Measurements from ENCODE around the gene XRN1. TPM values are rescaled to one million over a fixed set of nuclear protein-coding genes. Genes with fewer than 3 reads are reported as not detected.
"Not testable (repeated sequence)": the region's sequence is repeated elsewhere in the genome, so short reads cannot be mapped to it uniquely, and the experiment has no call there.

Gene XRN1
- total and polyA plus RNA-seq, 3 donors from 2014 or later, result 18.2 to 47.2 (median 39.8) TPM

DNA sequence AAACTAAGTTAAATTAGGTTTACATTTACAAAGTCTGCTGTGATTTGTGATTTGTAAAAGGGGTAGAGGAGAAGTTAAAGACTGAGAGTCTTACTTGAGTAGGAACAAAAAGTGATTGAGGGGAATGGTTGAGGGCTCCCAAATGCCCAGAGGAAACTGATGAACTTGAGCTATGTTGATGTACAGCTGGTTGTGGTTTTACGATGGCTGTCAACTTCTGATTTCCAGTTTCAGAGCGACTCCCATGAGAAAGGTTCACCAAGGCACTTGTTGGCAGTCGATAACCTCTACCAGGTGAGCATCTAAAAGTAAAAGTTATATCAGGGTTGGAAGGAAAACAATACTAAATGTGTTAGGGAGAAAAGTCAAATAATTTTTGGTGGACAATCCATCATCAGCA is 91.0 kb downstream of the XRN1 start:
- H3K27ac ChIP-seq, result no peak overlapping the region
- H3K9me3 ChIP-seq, result no peaks in the 10 kb centered on the region
- H3K4me3 ChIP-seq, result no peak overlapping the region
- H3K4me1 ChIP-seq, result no peaks in the 10 kb centered on the region
- H3K36me3 ChIP-seq (ENCODE audit: low read depth, missing control alignments), result no peaks in the 10 kb centered on the region
- no peaks in the 10 kb centered on the region for H3K27me3 ChIP-seq
- DNase-seq, result no peak
- 90 to 96% methylated on average over 3 of the region's 3 CpGs for WGBS, 2 donors
- intact Hi-C loops (cut with DNase I; ENCODE audit: low total_unique reads), result no loop called here
- TF ChIP-seq, protein P1, sequence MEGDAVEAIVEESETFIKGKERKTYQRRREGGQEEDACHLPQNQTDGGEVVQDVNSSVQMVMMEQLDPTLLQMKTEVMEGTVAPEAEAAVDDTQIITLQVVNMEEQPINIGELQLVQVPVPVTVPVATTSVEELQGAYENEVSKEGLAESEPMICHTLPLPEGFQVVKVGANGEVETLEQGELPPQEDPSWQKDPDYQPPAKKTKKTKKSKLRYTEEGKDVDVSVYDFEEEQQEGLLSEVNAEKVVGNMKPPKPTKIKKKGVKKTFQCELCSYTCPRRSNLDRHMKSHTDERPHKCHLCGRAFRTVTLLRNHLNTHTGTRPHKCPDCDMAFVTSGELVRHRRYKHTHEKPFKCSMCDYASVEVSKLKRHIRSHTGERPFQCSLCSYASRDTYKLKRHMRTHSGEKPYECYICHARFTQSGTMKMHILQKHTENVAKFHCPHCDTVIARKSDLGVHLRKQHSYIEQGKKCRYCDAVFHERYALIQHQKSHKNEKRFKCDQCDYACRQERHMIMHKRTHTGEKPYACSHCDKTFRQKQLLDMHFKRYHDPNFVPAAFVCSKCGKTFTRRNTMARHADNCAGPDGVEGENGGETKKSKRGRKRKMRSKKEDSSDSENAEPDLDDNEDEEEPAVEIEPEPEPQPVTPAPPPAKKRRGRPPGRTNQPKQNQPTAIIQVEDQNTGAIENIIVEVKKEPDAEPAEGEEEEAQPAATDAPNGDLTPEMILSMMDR (IDR thresholded peaks at IDR 0.05), result no peak
- no peak for TF ChIP-seq POLR2A (IDR thresholded peaks at IDR 0.05)

DNA sequence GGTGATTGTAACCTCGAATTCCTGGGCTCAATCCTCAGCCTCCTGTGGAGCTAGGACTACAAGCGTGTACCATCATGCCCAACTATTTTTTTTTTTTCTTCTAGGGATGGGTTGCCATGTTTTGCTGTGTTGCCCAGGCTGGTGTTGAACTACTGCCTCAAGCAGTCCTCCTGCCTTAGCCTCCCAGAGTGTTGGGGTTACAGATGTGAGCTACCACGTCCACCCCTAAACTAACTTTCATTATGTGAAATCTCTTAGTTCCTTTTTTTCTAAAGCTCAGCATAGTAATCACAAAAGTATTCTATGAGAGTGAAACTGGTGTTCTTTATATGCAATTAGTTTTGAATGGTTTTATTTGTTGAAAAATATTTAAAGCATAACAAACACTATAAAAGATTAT is 92.1 kb downstream of the XRN1 start:
- H3K4me1 ChIP-seq, result no peaks in the 10 kb centered on the region
- no peaks in the 10 kb centered on the region for H3K36me3 ChIP-seq (ENCODE audit: low read depth, missing control alignments)
- 97% methylated on average over 3 of the region's 3 CpGs for WGBS, 2 donors
- no peak overlapping the region for H3K4me3 ChIP-seq
- intact Hi-C loops (cut with DNase I; ENCODE audit: low total_unique reads), result no loop called here
- TF ChIP-seq, protein P1 (IDR thresholded peaks at IDR 0.05), result no peak
- no peak for TF ChIP-seq POLR2A (IDR thresholded peaks at IDR 0.05)
- no peaks in the 10 kb centered on the region for H3K27me3 ChIP-seq
- H3K9me3 ChIP-seq, result no peaks in the 10 kb centered on the region
- DNase-seq, result no peak
- H3K27ac ChIP-seq, result no peak overlapping the region

DNA sequence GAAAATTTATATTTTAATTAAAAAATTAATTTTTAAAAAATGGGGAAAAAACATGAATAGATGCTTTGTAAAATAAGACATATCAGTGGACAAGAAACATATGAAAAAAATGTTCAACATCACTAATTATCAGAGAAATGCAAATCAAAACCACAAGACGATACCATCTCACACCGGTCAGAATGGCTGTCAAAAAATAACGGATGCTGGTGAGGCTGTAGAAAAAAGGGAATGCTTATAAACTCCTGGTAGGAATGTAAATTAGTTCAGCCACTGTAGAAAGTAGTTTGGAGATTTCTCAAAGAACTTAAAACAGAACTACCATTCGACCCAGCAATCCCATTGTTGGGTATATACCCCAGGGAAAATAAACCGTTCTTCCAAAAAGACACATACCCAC is 93.8 kb downstream of the XRN1 start:
- Histone ChIP-seq H3K36me3 (ENCODE audit: low read depth, missing control alignments) (no peaks in the 10 kb centered on the region), H3K27ac (no peak overlapping the region), H3K9me3 (no peaks in the 10 kb centered on the region), H3K4me3 (no peak overlapping the region), H3K27me3 (no peaks in the 10 kb centered on the region), H3K4me1 (no peaks in the 10 kb centered on the region)
- 94 to 97% methylated on average over 5 of the region's 5 CpGs for WGBS, 2 donors
- intact Hi-C loops (cut with DNase I; ENCODE audit: low total_unique reads), result no loop called here
- TF ChIP-seq POLR2A (IDR thresholded peaks at IDR 0.05), result no peak
- TF ChIP-seq, protein P1 (IDR thresholded peaks at IDR 0.05), result no peak
- DNase-seq, result no peak

DNA sequence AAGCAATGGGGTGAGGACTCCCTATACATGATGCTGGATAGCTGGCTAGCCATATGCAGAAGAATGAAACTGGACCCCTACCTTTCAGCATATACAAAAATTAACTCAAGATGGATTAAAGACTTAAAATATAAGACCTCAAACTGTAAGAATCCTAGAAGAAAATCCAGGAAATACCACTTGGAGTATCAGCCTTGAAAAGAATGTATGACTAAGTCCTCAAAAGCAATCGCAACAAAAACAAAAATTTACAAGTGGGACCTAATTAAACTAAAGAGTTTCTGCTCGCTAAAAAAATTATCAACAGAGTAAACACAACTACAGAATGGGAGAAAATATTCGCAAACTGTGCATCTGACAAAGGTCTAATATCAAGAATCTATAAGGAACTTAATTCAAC is 94.3 kb downstream of the XRN1 start:
- intact Hi-C loops (cut with DNase I; ENCODE audit: low total_unique reads), result no loop called here
- no peaks in the 10 kb centered on the region for H3K9me3 ChIP-seq
- H3K4me1 ChIP-seq, result no peaks in the 10 kb centered on the region
- TF ChIP-seq, protein P1 (IDR thresholded peaks at IDR 0.05), result no peak
- no peak for TF ChIP-seq POLR2A (IDR thresholded peaks at IDR 0.05)
- no peaks in the 10 kb centered on the region for H3K27me3 ChIP-seq
- H3K27ac ChIP-seq, result no peak overlapping the region
- no peaks in the 10 kb centered on the region for H3K36me3 ChIP-seq (ENCODE audit: low read depth, missing control alignments)
- no peak for DNase-seq
- H3K4me3 ChIP-seq, result no peak overlapping the region
- WGBS, 2 donors, result 91 to 96% methylated on average over 3 of the region's 3 CpGs

DNA sequence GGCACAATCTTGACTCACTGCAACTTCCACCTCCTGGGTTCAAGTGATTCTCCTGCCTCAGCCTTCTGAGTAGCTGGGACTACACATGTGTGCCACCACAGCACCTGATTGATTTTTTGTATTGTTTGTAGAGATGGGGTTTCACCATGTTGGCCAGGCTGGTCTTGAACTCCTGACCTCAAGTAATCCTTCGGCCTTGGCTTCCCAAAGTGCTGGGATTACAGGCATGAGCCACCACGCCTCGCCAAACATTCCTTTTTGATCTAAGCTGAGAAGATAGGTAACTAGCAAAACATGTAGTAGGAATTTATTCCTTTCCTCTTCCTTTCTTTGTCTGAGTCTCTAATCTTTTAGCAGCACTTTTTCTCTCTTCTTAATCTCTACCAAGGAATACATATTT is 95.1 kb downstream of the XRN1 start:
- DNase-seq; H3K27ac ChIP-seq; H3K4me3 ChIP-seq; intact Hi-C loops (cut with DNase I; ENCODE audit: low total_unique reads); H3K4me1 ChIP-seq; H3K36me3 ChIP-seq (ENCODE audit: low read depth, missing control alignments); H3K9me3 ChIP-seq; H3K27me3 ChIP-seq: not testable (repeated sequence)
- 93 to 96% methylated on average over 3 of the region's 3 CpGs for WGBS, 2 donors
